ENCODE data around the gene BCL11B. TPM values are rescaled to one million over a fixed set of nuclear protein-coding genes. Genes with fewer than 3 reads are reported as not detected.

The BCL11B gene
- total RNA-seq, 1 donor from 2014 or later = 2.6 TPM

GRCh38 chr14:99198746-99199502 is 73.1 kb downstream of the BCL11B start:
- Mint-ChIP-seq H3K36me3 (ENCODE audit: unreplicated experiment) (no peaks in the 10 kb centered on the region), H3K27ac (ENCODE audit: unreplicated experiment) (no peak overlapping the region), H3K4me3 (ENCODE audit: unreplicated experiment) (no peak overlapping the region), H3K4me1 (ENCODE audit: low read depth, unreplicated experiment) (peaks cover 8% of the 10 kb centered on the region), H3K9me3 (ENCODE audit: unreplicated experiment) (peaks cover 13% of the 10 kb centered on the region), H3K27me3 (ENCODE audit: unreplicated experiment) (peaks cover 4% of the 10 kb centered on the region)
- no peak for DNase-seq
- no peak for TF ChIP-seq CTCF (IDR thresholded peaks at IDR 0.05; ENCODE audit: partially characterized antibody, unreplicated experiment)

GRCh38 chr14:99196310-99196650 is 75.7 kb downstream of the BCL11B start:
- H3K27ac Mint-ChIP-seq (ENCODE audit: unreplicated experiment) = no peak overlapping the region
- H3K4me1 Mint-ChIP-seq (ENCODE audit: low read depth, unreplicated experiment) = peaks cover 11% of the 10 kb centered on the region
- DNase-seq = no peak
- TF ChIP-seq CTCF (IDR thresholded peaks at IDR 0.05; ENCODE audit: partially characterized antibody, unreplicated experiment) = no peak
- H3K9me3 Mint-ChIP-seq (ENCODE audit: unreplicated experiment) = peaks cover 6% of the 10 kb centered on the region
- peaks cover 2% of the 10 kb centered on the region for H3K27me3 Mint-ChIP-seq (ENCODE audit: unreplicated experiment)
- H3K36me3 Mint-ChIP-seq (ENCODE audit: unreplicated experiment) = no peaks in the 10 kb centered on the region
- no peak overlapping the region for H3K4me3 Mint-ChIP-seq (ENCODE audit: unreplicated experiment)

GRCh38 chr14:99195602-99196309 is 76.2 kb downstream of the BCL11B start:
- H3K27me3 Mint-ChIP-seq (ENCODE audit: unreplicated experiment) = peaks cover 2% of the 10 kb centered on the region
- no peak for TF ChIP-seq CTCF (IDR thresholded peaks at IDR 0.05; ENCODE audit: partially characterized antibody, unreplicated experiment)
- no peak for DNase-seq
- H3K36me3 Mint-ChIP-seq (ENCODE audit: unreplicated experiment) = no peaks in the 10 kb centered on the region
- peaks cover 13% of the 10 kb centered on the region for H3K4me1 Mint-ChIP-seq (ENCODE audit: low read depth, unreplicated experiment)
- H3K27ac Mint-ChIP-seq (ENCODE audit: unreplicated experiment) = no peak overlapping the region
- H3K9me3 Mint-ChIP-seq (ENCODE audit: unreplicated experiment) = peaks cover 6% of the 10 kb centered on the region
- H3K4me3 Mint-ChIP-seq (ENCODE audit: unreplicated experiment) = no peak overlapping the region

- H3K27ac Mint-ChIP-seq (ENCODE audit: unreplicated experiment) = no peak overlapping the region
- no peak for DNase-seq
- H3K4me3 Mint-ChIP-seq (ENCODE audit: unreplicated experiment) = no peak overlapping the region
- H3K27me3 Mint-ChIP-seq (ENCODE audit: unreplicated experiment) = peaks cover 2% of the 10 kb centered on the region
- no peaks in the 10 kb centered on the region for H3K36me3 Mint-ChIP-seq (ENCODE audit: unreplicated experiment)
- H3K9me3 Mint-ChIP-seq (ENCODE audit: unreplicated experiment) = peaks cover 6% of the 10 kb centered on the region
- peaks cover 11% of the 10 kb centered on the region for H3K4me1 Mint-ChIP-seq (ENCODE audit: low read depth, unreplicated experiment)
- TF ChIP-seq CTCF (IDR thresholded peaks at IDR 0.05; ENCODE audit: partially characterized antibody, unreplicated experiment) = no peak
These were observed 77.3 kb downstream of the BCL11B start for GRCh38 chr14:99194736-99195135.

- no peak overlapping the region for H3K27ac Mint-ChIP-seq (ENCODE audit: unreplicated experiment)
- no peak for TF ChIP-seq CTCF (IDR thresholded peaks at IDR 0.05; ENCODE audit: partially characterized antibody, unreplicated experiment)
- H3K4me1 Mint-ChIP-seq (ENCODE audit: low read depth, unreplicated experiment) = peaks cover 15% of the 10 kb centered on the region
- H3K4me3 Mint-ChIP-seq (ENCODE audit: unreplicated experiment) = no peak overlapping the region
- H3K9me3 Mint-ChIP-seq (ENCODE audit: unreplicated experiment) = peaks cover 6% of the 10 kb centered on the region
- no peak for DNase-seq
- no peaks in the 10 kb centered on the region for H3K36me3 Mint-ChIP-seq (ENCODE audit: unreplicated experiment)
- H3K27me3 Mint-ChIP-seq (ENCODE audit: unreplicated experiment) = peaks cover 2% of the 10 kb centered on the region
These were observed 77.9 kb downstream of the BCL11B start for GRCh38 chr14:99194136-99194535.

All from glutamatergic neuron (in vitro differentiated cells).